ENCODE data around the gene RFWD3.

DNA sequence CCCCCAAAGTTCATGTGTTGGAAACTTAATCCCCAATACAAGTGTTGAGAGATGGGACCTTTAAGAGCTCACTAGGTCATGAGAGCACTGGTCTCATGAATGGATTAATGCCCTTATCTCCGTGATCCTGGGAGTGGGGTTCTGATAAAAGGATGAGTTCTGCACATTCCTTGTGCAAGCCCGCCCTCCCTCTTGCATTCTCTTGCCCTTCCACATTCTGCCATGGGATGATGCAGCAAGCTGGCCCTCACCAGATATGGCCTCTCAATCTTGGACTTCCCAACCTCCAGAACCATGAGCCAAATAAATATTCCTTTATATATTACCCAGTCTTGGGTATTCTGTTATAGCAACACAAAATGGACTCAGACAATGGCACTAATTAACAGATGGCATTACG is 73.8 kb downstream of the RFWD3 start:
- TF ChIP-seq CTCF (IDR thresholded peaks at IDR 0.05; ENCODE audit: borderline replicate concordance, extremely low read depth, low read length, poor library complexity, severe bottlenecking) (no peak), EZH2 (IDR thresholded peaks at IDR 0.05; ENCODE audit: borderline replicate concordance, low read depth, low read length, severe bottlenecking) (no peak)
